Fibroblast of skin of back (primary cell): Measurements from ENCODE around the gene CFAP74.
"Not testable (repeated sequence)": the region's sequence is repeated elsewhere in the genome, so short reads cannot be mapped to it uniquely, and the experiment has no call there.

ENCODE experiments used
- DNase-seq: peaks from one replicate; pipeline ENCODE4 v3.0.0-alpha.2; 2013

The CFAP74 gene

DNA sequence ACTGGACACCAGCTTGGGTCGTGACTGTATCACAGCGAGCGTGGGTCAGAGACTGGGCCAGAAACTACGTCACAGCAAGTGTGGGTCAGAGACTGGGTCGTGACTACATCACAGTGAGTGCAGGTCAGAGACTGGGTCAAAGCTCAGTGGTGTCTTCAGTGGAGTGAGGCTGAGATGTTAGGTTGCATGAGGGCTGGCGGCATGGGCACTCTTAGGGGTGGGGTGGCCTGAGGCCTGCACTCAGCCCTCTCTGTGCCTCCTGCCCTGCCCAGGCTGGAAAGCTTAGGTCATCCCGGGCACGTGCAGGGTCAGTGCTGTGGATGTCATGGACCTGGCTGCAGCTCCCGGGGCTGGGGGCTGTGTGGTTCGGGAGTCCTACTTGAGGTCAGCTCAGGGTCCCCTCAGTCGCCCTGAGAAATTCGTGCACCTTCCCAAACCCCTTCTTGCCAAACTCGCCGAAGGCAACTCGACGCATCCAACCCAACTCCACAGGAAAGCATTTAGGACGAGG, 19.0 kb downstream of the CFAP74 start:
- DNase-seq = no peak

DNA sequence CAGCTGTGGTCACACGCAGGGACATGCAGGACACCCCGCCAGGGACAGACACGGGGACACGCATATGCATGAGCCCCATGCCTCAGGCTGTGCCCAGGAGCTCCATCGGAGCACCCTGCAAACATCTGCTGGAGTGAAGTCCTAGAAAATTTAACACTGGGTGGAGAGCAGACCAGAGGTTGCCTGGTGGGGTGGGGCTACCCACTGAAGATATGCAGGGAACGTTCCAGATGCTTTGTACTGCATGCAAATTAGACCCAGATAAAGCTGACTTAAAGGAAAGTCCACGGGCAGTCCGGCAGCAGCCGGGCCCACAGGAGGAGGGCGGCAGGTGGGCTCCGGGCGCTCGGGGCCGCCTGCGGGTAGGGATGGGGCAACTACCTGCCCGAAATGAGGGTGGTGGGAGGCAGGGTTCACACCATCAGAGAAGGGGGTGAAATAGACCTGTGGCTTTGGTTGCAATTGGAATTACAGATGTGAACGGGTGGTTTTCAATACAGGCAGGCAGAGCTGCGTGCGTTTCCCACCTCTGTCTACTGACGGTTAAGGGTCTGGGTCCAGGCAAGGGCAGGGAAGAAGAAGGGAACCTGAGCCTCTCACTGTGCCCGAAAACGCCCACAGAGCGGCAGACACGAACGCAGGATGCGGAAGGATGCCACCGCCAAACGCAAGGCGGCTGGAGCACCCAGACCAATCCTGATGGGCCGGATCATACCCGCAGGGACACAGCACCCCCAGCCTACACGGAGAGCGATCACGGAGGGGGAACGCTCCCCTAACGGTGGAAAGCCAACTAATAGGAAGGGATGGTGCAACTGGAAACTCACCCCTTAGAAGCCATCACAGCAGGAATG, 21.0 kb downstream of the CFAP74 start:
- no peak for DNase-seq

DNA sequence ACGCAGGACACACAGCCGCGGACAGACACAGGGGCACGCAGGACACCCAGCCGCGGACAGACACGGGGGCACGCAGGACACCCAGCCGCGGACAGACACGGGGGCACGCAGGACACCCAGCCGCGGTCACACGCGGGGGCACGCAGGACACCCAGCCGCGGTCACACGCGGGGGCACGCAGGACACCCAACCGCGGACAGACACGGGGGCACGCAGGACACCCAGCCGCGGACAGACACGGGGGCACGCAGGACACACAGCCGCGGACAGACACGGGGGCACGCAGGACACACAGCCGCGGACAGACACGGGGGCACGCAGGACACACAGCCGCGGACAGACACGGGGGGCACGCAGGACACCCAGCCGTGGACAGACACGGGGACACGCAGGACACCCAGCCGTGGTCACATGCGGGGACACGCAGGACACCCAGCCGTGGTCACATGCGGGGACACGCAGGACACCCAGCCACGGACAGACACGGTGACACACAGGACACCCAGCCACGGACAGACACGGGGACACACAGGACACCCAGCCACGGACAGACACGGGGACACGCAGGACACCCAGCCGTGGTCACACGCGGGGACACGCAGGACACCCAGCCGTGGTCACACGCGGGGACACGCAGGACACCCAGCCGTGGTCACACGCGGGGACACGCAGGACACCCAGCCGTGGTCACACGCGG, 21.8 kb downstream of the CFAP74 start:
- DNase-seq = not testable (repeated sequence)

DNA sequence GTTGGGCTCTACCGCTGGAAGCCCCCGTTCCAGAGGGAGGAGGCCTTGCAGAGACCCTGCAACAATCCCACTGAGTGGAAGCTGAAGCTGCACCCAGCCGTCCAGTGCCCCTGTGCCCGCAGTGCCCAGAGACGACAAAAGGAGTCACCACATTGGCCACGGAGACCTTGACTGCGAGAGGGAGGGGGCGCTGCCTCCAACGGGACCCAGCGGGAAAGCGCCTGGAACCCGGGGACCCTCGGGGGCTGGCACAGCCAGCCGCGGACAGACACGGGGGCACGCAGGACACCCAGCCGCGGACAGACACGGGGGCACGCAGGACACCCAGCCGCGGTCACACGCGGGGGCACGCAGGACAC, 22.5 kb downstream of the CFAP74 start:
- DNase-seq = no peak

DNA sequence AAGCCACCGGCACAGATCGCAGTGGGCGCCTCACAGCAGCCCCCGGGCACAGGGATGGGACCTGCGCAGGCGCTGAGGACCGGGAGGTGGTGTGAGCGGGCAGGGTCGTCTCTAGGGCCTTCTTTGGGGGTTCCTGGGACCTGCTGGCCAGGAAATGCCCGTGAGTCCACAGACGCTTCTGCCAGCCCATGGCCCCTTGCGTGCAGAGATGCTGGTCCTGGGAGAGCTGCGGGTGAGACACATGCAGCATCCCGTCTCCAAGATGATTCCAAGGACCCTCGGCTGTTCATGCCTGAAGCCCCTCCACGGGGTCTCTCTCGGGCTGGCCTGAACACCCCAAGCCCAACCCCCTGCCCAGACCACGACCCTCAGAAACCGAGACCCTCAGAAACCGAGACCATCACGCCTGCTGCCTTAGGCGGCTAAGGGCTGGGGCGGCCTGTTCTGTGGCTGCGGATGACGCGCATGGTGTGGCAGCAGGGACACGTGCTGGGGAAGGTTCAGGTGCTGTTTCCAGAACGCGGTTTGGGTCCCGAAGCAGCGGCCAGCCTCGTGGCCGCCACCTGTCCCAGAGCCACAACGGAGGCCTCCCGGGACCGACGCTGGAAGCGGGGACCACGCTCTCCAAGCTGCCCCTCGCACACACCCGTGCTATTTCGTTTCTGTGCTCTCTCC, 23.0 kb downstream of the CFAP74 start:
- DNase-seq = no peak

DNA sequence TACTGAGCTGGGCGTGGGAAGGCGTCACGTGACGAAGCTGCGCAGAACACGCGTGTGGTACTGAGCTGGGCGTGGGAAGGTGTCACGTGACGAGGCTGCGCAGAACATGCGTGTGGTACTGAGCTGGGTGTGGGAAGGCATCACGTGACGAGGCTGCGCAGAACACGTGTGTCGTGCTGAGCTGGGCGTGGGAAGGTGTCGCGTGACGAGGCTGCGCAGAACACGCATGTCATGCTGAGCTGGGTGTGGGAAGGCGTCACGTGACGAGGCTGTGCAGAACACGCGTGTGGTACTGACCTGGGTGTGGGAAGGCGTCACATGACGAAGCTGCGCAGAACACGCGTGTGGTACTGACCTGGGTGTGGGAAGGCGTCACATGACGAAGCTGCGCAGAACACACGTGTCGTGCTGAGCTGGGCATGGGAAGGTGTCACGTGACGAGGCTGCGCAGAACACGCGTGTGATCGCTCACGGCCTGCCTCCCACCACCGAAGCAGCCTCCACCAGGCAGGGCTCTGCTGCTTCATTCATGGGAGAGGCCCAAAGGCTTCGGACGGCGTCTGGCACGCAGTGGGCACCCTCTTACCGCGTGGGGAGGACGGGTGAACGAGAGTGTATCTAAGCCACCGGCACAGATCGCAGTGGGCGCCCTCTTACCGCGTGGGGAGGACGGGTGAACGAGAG, 24.0 kb downstream of the CFAP74 start:
- DNase-seq = no peak

DNA sequence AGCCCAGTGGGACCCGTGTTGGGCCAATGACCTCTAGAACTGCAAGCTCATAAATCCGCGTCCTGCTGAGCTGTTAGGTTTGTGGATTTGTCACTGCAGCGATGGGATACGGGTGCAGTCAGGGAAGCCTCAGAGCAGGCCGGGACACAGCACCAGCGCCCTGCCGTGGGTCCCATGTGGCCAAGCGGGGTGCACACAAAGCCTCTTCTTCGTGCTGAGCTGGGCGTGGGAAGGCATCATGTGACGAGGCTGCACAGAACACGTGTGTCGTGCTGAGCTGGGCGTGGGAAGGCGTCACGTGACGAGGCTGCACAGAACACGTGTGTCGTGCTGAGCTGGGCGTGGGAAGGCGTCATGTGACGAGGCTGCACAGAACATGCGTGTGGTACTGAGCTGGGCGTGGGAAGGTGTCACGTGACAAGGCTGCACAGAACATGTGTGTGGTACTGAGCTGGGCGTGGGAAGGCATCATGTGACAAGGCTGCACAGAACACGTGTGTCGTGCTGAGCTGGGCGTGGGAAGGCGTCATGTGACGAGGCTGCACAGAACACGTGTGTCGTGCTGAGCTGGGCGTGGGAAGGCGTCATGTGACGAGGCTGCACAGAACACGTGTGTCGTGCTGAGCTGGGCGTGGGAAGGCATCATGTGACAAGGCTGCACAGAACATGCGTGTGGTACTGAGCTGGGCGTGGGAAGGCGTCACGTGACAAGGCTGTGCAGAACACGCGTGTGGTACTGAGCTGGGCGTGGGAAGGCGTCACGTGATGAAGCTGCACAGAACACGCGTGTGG, 24.7 kb downstream of the CFAP74 start:
- not testable (repeated sequence) for DNase-seq

DNA sequence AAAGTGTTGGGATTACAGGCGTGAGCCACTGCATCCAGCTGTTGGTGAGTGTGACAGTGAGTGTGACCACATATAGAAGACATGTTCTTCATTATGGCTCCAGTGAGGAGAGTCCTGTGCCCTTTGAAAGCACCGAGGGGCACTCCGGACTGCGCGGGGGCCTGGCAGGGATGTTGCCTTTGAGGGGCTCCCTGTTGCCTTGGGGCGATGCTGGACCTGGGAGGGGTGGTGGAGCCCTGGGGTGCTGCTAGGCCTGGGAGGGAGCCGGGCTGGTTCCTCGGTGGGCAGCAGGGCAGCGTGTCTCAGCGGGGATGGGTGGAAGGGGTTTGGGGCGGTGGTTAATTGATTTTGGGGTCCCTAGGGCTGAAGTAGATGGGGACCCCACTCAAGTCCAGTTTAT, 25.5 kb downstream of the CFAP74 start:
- DNase-seq = no peak

DNA sequence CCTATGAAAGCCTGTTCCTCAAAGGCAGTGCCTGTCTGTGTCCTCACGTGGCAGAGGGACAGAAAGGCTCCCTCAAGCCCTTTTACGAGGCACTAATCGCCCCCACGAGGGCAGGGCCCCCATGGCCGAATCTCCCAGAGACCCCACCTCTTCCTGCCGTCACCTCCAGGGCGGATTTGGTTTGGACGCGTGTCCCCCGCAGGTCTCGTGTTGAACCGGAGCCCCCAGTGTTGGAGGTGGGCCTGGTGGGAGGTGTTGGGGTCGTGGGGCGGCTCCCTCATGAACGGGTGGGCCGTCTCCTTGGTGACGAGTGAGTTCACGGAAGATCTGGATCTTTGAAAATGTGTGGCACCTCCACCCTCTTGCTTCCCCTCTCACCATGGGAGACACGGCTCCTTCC, 27.6 kb downstream of the CFAP74 start:
- no peak for DNase-seq

DNA sequence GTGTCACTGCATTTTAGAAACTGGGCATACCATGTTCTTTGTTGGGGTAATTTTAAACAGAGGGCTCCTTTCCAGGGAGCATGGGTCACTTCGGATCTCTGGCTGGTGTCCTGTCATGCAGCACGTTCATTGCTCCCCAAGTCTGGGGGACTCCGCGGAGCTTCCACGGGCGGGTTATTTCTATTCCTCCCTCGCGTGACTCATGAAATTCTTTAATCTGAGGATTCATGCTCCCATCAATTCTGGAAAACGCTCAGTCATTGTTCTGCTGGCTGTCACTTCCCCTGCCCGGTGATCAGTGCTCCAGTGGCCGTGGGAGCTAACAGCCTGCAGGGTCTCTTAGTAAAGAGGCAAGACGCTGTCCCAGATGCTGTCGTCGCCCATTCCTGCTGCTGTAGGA, 28.1 kb downstream of the CFAP74 start:
- DNase-seq = no peak

DNA sequence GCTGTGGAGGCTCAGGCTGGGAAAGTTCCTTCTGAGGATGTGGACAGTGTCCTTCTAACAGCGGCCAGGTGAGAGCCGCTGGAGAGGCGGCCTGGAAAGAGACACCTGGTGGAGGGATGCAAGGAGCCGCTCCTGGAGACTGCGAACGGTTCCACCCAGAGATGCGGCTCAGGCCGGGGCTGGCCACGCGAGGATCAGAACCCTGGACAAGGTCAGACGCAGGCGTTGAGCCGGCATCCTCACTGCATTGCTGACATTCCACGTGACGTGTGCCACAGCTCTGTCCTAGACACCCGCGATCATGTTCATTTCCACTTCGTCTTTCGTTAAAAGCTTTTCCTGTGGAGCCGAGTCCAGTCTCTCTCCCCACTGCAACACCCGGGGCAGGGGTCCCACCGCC, 28.8 kb downstream of the CFAP74 start:
- no peak for DNase-seq

DNA sequence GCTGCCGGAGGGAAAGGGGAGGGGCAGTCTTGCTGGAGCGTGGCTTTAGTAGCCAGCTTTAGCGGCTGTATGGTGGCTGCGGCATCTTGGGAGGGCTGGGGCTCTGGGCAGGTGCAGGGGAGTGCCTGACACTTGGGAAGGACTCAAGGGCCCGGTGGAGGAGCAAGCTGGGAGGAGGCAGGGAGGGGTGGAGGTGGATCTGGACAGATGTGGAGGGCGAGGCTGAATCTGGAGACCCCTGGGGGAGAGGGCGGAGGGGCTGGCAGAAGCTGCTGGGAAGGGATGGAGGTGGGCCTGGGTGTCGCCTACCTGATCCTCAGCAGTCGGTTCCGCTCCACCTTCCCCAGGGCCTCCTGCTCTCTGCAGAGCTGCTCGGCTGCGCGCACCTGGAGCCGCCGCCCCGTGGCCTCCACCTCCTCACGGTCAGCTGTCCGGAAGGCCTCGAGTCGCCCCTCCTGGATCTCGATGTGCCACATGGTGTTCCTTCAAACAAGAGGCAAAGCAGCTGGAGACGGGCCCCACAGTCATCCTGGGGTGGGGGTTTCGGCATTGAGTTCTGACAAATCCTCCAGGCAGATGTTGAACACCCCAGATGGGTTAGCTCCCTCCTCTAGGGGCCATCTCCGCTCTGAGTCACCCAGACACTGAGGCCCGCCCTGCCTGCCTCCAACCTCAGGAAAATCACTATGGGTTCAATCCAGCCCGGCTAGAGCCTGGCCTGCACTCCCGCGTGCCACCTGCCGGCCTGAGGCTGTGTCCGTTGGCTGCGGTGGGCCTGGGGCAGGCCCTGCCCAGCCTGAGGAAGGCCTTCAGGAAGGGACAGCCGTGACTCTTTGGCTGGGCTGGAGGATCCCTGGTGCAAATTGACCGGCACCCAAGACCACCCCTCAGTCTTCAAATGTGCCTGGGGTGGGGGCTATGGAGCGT, 29.6 kb downstream of the CFAP74 start:
- DNase-seq = no peak

DNA sequence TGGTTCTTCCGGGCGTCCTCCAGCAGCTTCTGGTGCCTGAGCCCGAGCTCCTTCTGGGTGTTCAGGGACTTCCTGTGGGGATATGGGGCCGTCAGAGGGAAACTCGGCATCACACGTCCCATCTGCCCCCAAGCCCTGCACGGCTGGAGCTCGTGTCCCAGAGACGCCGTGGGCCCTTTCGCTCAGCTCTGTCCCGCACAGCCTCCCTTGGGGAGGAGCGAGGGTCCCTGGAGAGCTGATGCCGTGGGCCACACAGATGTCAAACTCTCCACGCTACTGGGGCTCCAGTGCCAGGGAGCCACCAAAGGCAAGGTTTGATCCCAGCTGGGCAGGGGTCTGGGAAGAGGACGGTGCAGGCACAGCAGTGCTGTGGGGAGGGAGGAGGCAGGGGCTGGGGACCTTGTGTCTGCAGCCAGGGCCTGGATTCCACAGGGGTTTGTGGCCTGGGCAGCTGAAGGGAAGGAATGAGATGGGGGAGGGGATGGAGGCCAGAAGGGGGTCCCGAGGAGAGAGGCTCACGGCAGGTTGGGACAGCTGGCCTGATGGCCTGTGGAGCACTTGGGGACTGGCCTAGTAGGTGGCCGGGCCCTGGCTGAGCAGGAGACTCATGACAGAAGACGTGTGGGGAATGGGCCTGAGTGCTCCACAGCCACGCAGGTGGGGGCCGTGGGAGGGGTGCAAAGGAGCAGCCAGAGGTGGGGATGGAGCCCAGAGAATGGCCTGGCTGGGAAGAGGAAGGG, 30.4 kb downstream of the CFAP74 start:
- DNase-seq = no peak

DNA sequence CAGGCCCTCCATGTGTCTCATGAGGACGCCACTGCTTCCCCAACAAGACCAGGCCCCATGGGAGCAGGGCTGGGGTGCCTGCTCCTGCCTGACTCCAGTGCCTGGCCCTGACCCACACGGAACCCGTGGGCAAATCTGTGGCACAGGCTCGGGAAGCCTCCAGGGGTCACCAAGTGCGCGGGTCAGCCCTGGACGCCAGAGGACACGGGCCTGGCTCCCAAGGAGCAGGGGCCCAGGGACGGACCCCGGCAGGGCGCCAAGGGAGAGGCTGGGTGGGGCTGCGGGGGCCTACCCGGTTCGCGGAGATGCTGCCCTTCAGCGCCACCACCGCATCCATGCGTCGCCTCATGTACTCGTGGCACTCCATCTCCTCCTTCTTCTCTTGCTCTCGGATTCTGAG, 31.9 kb downstream of the CFAP74 start:
- no peak for DNase-seq

DNA sequence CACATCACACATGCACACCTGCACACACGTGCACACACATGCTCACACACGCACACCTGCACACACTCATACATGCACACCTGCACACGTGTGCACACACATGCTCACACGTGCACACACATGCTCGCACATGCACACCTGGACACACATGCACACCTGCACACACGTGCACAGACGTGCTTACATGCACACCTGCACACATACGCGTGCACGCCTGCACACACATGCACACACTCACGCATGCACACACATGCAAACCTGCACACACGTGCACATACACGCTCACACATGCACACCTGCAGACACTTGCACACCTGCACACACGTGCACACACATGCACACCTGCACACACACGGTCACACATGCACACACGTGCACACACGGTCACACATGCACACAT, 32.6 kb downstream of the CFAP74 start:
- DNase-seq = no peak

DNA sequence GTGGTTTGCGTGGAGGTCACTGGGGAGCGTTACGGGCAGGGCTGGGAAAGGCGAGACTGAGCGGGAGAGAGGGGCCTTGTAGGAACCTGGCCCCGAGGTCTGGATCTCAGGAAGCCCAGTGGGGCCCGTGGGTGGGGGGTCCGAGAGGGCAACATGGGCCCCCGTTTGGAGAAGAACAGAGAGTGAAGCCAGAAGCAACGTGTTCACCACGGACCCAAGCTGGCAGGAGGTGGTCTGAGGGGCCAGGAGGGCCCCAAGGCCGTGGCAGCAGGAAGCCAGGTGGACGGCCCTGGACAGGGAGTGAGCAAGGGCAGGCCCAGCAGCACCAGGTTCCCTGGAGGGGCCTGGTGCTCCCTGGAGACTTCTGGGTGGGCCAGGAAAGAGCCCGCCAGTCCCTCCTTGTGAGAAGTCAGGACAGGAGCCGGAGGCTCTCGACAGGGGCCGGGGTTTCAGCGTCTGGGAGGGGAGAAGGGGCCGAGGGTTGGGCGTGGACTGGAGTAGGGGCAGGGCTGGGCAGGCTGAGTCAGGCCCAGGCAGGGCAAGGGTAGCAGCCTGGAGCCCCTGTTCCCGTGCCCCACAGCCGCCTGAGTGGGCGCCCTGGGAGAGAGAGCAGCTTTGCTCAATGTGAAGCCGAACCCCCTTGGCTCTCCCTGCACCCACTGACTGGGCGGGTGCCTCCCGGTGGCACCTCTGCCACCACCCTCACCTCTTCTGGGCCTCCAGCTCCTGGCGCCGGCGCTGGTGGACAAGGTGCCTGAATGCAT, 33.5 kb downstream of the CFAP74 start:
- no peak for DNase-seq

DNA sequence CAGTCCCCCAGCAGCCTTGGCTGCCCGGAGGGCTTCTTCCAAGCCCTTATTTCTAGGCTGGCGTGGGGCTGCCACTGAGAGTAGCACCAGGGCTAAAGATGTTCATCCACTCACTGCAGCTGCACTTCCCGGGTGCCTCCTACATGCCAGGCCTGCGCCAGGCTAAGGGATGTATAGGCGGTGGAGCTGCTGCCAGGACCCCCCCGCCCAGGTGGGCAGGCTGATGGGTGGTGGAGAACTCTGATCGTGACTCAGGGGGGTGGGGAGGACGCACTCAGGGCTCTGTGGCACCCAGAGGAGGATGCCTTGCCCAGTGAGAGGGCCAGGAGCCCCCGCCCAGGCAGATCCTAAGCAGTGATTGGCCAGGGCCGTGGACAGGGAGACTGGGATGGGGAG, 34.1 kb downstream of the CFAP74 start:
- no peak for DNase-seq

DNA sequence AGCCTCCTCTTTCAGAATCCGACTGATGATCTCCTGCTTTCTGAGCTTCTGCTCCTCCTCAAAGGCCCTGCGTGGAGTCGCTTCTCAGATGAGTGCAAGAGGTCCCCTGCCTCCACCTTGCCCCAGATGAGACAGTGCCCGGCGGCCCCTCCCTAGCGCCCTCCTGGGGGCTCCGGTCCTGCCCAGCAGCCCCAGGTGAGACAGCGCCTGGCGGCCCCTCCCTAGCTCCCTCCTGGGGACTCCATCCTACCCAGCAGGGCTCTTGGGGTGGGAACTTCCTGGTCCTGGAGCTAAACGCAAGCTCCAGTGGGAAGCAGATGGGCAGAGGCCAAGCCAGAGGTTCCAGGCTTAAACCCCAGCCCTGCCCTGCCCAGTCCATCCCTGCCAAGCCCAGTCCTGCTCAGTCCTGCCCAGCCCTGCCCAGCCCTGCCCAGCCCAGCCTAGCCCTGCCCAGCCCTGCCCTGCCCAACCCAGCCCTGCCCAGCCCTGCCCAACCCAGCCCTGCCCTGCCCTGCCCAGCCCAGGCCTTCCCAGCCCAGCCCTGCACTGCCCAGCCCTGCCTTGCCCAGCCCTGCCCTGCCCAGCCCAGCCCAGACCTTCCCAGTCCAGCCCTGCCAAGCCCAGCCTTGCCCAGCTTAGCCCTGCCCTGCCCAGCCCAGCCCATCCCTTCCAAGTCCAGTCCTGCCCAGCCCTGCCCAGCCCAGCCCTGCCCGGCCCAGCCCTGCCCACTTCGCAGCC, 34.6 kb downstream of the CFAP74 start:
- no peak for DNase-seq

DNA sequence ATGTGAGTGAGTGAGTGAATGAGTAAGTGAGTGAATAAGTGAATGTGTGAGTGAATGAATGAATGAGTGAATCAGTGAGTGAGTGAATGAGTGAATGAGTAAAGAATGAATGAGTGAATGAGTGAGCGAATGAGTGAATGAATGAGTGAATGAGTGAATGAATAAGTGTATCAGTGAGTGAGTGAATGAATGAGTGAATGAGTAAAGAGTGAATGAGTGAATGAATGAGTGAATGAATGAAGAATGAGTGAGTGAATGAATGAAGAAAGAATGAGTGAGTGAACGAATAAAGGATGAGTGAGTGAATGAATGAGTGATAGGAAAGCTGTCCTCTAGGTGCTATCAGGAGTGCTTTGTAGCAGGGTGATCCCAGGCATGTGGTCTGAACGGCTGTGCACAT, 35.7 kb downstream of the CFAP74 start:
- DNase-seq = no peak
